ENCODE results near the gene BRD4. TPM values are rescaled to one million over a fixed set of nuclear protein-coding genes. Genes with fewer than 3 reads are reported as not detected.
A peak's percentile ranks its signal among the peaks of the same experiment; 100 is the strongest.

Gene BRD4
- total and polyA plus RNA-seq, 10 of the 15 experiments (the other 5 are each of a cell fraction or from before 2014, with no cell fraction given) = 5.3 to 84.4 (median 11.8) TPM

DNA sequence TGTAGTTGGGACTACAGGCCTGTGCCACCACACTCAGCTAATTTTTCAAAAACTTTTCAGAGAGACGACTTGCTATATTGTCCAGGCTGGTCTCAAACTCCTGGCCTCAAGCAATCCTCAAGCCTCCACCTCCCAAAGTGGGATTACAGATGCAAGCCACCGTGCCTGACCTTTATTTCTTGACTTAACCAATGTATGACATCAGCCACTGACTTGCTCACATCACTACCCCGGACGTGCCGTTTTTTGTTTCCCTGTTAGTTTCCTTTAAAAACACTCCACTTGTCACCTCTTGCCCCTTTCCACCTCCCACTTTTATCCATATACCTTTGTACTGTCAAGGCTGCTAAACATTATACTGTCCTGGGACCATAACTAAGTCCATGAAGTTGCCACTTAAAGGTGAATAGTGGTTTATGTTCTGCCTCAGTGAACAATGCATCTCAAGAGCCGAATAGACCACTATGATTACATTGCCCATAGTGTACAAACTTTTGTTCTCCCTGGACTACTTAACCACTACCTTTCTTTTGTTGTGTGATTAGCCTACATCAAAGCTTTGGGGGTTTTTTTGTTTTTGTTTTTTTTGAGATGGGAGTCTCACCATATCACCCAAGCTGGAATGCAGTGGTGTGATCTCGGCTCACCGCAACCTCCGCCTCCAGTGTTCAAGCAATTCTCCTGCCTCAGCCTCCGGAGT, 97.8 kb downstream of the BRD4 start:
- DNase-seq (ENCODE audit: low read depth, low spot score) (no peak), ATAC-seq (no peak), FAIRE-seq (peak; percentile 74)
- intact Hi-C loops (cut with micrococcal nuclease; ENCODE audit: unreplicated experiment) = no loop called here
- H3K4me3 ChIP-seq = no peak overlapping the region
- H3K36me3 ChIP-seq (ENCODE audit: control insufficient read depth in 2 of 2, insufficient read depth in 2 of 2, low read length in 1 of 2) = peaks cover 0 to 21% of the 10 kb centered on the region in 2 experiments; a peak in 2 of 4 replicates
- H3K27me3 ChIP-seq (replicated peaks in 1 of 2; ENCODE audit: control insufficient read depth in 2 of 2, insufficient read depth in 2 of 2, low read length in 1 of 2) = peaks cover 5 to 11% of the 10 kb centered on the region in 2 experiments
- H3K4me2 ChIP-seq (ENCODE audit: control insufficient read depth, insufficient read depth) = no peak overlapping the region
- no peak overlapping the region for H3K27ac ChIP-seq (ENCODE audit: control insufficient read depth, insufficient read depth)
- ChIA-PET CTCF (no interaction called here), POLR2A (no interaction called here), SMC1A (ENCODE audit: uncharacterized antibody, unreplicated experiment) (no interaction called here), RAD21 (ENCODE audit: unreplicated experiment) (interaction anchor here (0.6 kb wide), 1 partner anchor 745 kb away, joined by 3 read pairs; no protein-coding TSS in a partner anchor)
- no peaks in the 10 kb centered on the region for H3K79me2 ChIP-seq (ENCODE audit: control insufficient read depth, insufficient read depth, low read length)
- H3K9ac ChIP-seq (ENCODE audit: control insufficient read depth, insufficient read depth, low read length) = no peak overlapping the region
- no peak for TF ChIP-seq JUND (IDR thresholded peaks at IDR 0.05; ENCODE audit: low read depth, low read length)
- peaks cover 3% of the 10 kb centered on the region; the same call in 1 of the 2 replicates for H3K4me1 ChIP-seq (ENCODE audit: control insufficient read depth, insufficient read depth, low read length)
- no peaks in the 10 kb centered on the region for H4K20me1 ChIP-seq (ENCODE audit: control insufficient read depth, insufficient read depth)
- in situ Hi-C loops (cut with MboI) = no loop called here
- 70% methylated on average over 10 of the region's 10 CpGs for WGBS (ENCODE audit: insufficient coverage, insufficient replicate concordance, low lambda C conversion rate, missing lambda C conversion rate)
- no peaks in the 10 kb centered on the region for H3K9me3 ChIP-seq (replicated peaks; ENCODE audit: control insufficient read depth, insufficient read depth, low read length)
- no TSS peak for BruUV-seq (replicated peaks)
- H2AFZ ChIP-seq (ENCODE audit: control insufficient read depth, low read depth, low read length) = no peak overlapping the region

GRCh38 chr19:15231271-15231670, 101.1 kb downstream of the BRD4 start:
- TF ChIP-seq BCL3 (IDR thresholded peaks at IDR 0.05; ENCODE audit: borderline replicate concordance, insufficient read depth, low read depth, low read length, poor library complexity, severe bottlenecking) (no peak), CBX5 (IDR thresholded peaks at IDR 0.05; ENCODE audit: low read depth) (no peak), USF2 (IDR thresholded peaks at IDR 0.05; ENCODE audit: borderline replicate concordance, low read depth, low read length) (no peak)
- H3K27me3 ChIP-seq (replicated peaks in 1 of 2; ENCODE audit: control insufficient read depth in 2 of 2, insufficient read depth in 2 of 2, low read length in 1 of 2) = peaks cover 5 to 11% of the 10 kb centered on the region in 2 experiments
- intact Hi-C loops (cut with micrococcal nuclease; ENCODE audit: unreplicated experiment) = no loop called here
- H3K4me2 ChIP-seq (ENCODE audit: control insufficient read depth, insufficient read depth) = no peak overlapping the region
- peaks cover 3% of the 10 kb centered on the region; the same call in 1 of the 2 replicates for H3K4me1 ChIP-seq (ENCODE audit: control insufficient read depth, insufficient read depth, low read length)
- BruUV-seq (replicated peaks) = no TSS peak
- POLR2A ChIA-PET = no interaction called here
- SMC1A ChIA-PET (ENCODE audit: uncharacterized antibody, unreplicated experiment) = no interaction called here
- no peak overlapping the region for H2AFZ ChIP-seq (ENCODE audit: control insufficient read depth, low read depth, low read length)
- RAD21 ChIA-PET (ENCODE audit: unreplicated experiment) = no interaction called here
- no peaks in the 10 kb centered on the region for H3K9me3 ChIP-seq (replicated peaks; ENCODE audit: control insufficient read depth, insufficient read depth, low read length)
- FAIRE-seq (no peak), ATAC-seq (no peak), DNase-seq (ENCODE audit: low read depth, low spot score) (no peak)
- no peak overlapping the region for H3K27ac ChIP-seq (ENCODE audit: control insufficient read depth, insufficient read depth)
- no peaks in the 10 kb centered on the region for H3K79me2 ChIP-seq (ENCODE audit: control insufficient read depth, insufficient read depth, low read length)
- in situ Hi-C loops (cut with MboI) = no loop called here
- no peak overlapping the region for H3K4me3 ChIP-seq
- H3K9ac ChIP-seq (ENCODE audit: control insufficient read depth, insufficient read depth, low read length) = no peak overlapping the region
- H4K20me1 ChIP-seq (ENCODE audit: control insufficient read depth, insufficient read depth) = no peaks in the 10 kb centered on the region
- peaks cover 0 to 2% of the 10 kb centered on the region in 2 experiments; a peak in 1 of 4 replicates for H3K36me3 ChIP-seq (ENCODE audit: control insufficient read depth in 2 of 2, insufficient read depth in 2 of 2, low read length in 1 of 2)
- CTCF ChIA-PET = no interaction called here
- WGBS (ENCODE audit: insufficient coverage, insufficient replicate concordance, low lambda C conversion rate, missing lambda C conversion rate) = 38% methylated on average over 10 of the region's 10 CpGs
